Measurements from ENCODE around the gene LASP1. TPM values are rescaled to one million over a fixed set of nuclear protein-coding genes. Genes with fewer than 3 reads are reported as not detected.

The LASP1 gene
- total RNA-seq, 4 donors from 2014 or later: 117 to 553 (median 307) TPM

GRCh38 chr17:38958326-38958725, 88.5 kb downstream of the LASP1 start:
- H3K4me3 ChIP-seq: no peak overlapping the region
- no peaks in the 10 kb centered on the region for H3K4me1 ChIP-seq
- H3K27me3 ChIP-seq: no peaks in the 10 kb centered on the region
- in situ Hi-C loops (cut with MboI; ENCODE audit: low pct_ligation_motif_present in 1 of 4, low pct_unique_long_range_greater_than_20kb in 1 of 4, low sequenced_read_pairs in 3 of 4): no loop called here
- H3K36me3 ChIP-seq: no peaks in the 10 kb centered on the region
- no peaks in the 10 kb centered on the region for H3K9me3 ChIP-seq
- intact Hi-C loops (cut with DNase I; ENCODE audit: low total_unique reads): no loop called here
- no peak for TF ChIP-seq CTCF (IDR thresholded peaks at IDR 0.05)
- TF ChIP-seq POLR2A (IDR thresholded peaks at IDR 0.05): no peak
- no peak for TF ChIP-seq EP300 (IDR thresholded peaks at IDR 0.05; ENCODE audit: low read depth)
- TF ChIP-seq POLR2AphosphoS5 (IDR thresholded peaks at IDR 0.05): no peak
- no peak overlapping the region for H3K27ac ChIP-seq
- 0% methylated on average over 1 of the region's 1 CpG for WGBS, 2 donors (ENCODE audit: low coverage in 1 of 2)
- no peak for DNase-seq

- TF ChIP-seq CTCF (IDR thresholded peaks at IDR 0.05): no peak
- TF ChIP-seq POLR2A (IDR thresholded peaks at IDR 0.05): no peak
- no peak for TF ChIP-seq POLR2AphosphoS5 (IDR thresholded peaks at IDR 0.05)
- TF ChIP-seq EP300 (IDR thresholded peaks at IDR 0.05; ENCODE audit: low read depth): no peak
- intact Hi-C loops (cut with DNase I; ENCODE audit: low total_unique reads) (no loop called here), in situ Hi-C loops (cut with MboI; ENCODE audit: low pct_ligation_motif_present in 1 of 4, low pct_unique_long_range_greater_than_20kb in 1 of 4, low sequenced_read_pairs in 3 of 4) (no loop called here)
- Histone ChIP-seq H3K27me3 (no peaks in the 10 kb centered on the region), H3K36me3 (no peaks in the 10 kb centered on the region), H3K27ac (no peak overlapping the region), H3K4me3 (no peak overlapping the region), H3K9me3 (no peaks in the 10 kb centered on the region), H3K4me1 (no peaks in the 10 kb centered on the region)
- no peak for DNase-seq
These were observed 88.9 kb downstream of the LASP1 start for GRCh38 chr17:38958756-38959155.

GRCh38 chr17:38959508-38959907, 89.7 kb downstream of the LASP1 start:
- Histone ChIP-seq H3K4me3 (no peak overlapping the region), H3K4me1 (no peaks in the 10 kb centered on the region), H3K9me3 (no peaks in the 10 kb centered on the region), H3K27ac (no peak overlapping the region), H3K36me3 (no peaks in the 10 kb centered on the region), H3K27me3 (no peaks in the 10 kb centered on the region)
- WGBS, 2 donors (ENCODE audit: low coverage in 1 of 2): 83 to 92% methylated on average over 2 to 3 of the region's 3 CpGs
- no peak for TF ChIP-seq POLR2A (IDR thresholded peaks at IDR 0.05)
- TF ChIP-seq POLR2AphosphoS5 (IDR thresholded peaks at IDR 0.05): no peak
- intact Hi-C loops (cut with DNase I; ENCODE audit: low total_unique reads): no loop called here
- DNase-seq: no peak
- in situ Hi-C loops (cut with MboI; ENCODE audit: low pct_ligation_motif_present in 1 of 4, low pct_unique_long_range_greater_than_20kb in 1 of 4, low sequenced_read_pairs in 3 of 4): no loop called here

- no peaks in the 10 kb centered on the region for H3K9me3 ChIP-seq
- intact Hi-C loops (cut with DNase I; ENCODE audit: low total_unique reads) (no loop called here), in situ Hi-C loops (cut with MboI; ENCODE audit: low pct_ligation_motif_present in 1 of 4, low pct_unique_long_range_greater_than_20kb in 1 of 4, low sequenced_read_pairs in 3 of 4) (no loop called here)
- TF ChIP-seq EP300 (IDR thresholded peaks at IDR 0.05; ENCODE audit: low read depth): no peak
- no peak for TF ChIP-seq POLR2A (IDR thresholded peaks at IDR 0.05)
- no peak for TF ChIP-seq POLR2AphosphoS5 (IDR thresholded peaks at IDR 0.05)
- TF ChIP-seq CTCF (IDR thresholded peaks at IDR 0.05): no peak
- WGBS, 2 donors (ENCODE audit: low coverage in 1 of 2): 69 to 75% methylated on average over 4 to 5 of the region's 5 CpGs
- no peaks in the 10 kb centered on the region for H3K27me3 ChIP-seq
- DNase-seq: no peak
- no peaks in the 10 kb centered on the region for H3K4me1 ChIP-seq
- no peaks in the 10 kb centered on the region for H3K36me3 ChIP-seq
- no peak overlapping the region for H3K4me3 ChIP-seq
- no peak overlapping the region for H3K27ac ChIP-seq
These were observed 90.5 kb downstream of the LASP1 start for GRCh38 chr17:38960402-38960801.

- no peak for TF ChIP-seq POLR2A (IDR thresholded peaks at IDR 0.05)
- TF ChIP-seq EP300 (IDR thresholded peaks at IDR 0.05; ENCODE audit: low read depth): no peak
- TF ChIP-seq CTCF (IDR thresholded peaks at IDR 0.05): no peak
- no peak for TF ChIP-seq POLR2AphosphoS5 (IDR thresholded peaks at IDR 0.05)
- in situ Hi-C loops (cut with MboI; ENCODE audit: low pct_ligation_motif_present in 1 of 4, low pct_unique_long_range_greater_than_20kb in 1 of 4, low sequenced_read_pairs in 3 of 4) (no loop called here), intact Hi-C loops (cut with DNase I; ENCODE audit: low total_unique reads) (no loop called here)
- DNase-seq: no peak
- 74 to 80% methylated on average over 4 of the region's 4 CpGs for WGBS, 2 donors (ENCODE audit: low coverage in 1 of 2)
- Histone ChIP-seq H3K4me1 (no peaks in the 10 kb centered on the region), H3K9me3 (no peaks in the 10 kb centered on the region), H3K36me3 (no peaks in the 10 kb centered on the region), H3K27me3 (no peaks in the 10 kb centered on the region), H3K27ac (no peak overlapping the region), H3K4me3 (no peak overlapping the region)
These were observed 91.6 kb downstream of the LASP1 start for GRCh38 chr17:38961413-38961812.

Data from transverse colon (tissue), 4 donors.